Body of pancreas (tissue), 4 donors: ENCODE results near the gene GOPC. TPM values are rescaled to one million over a fixed set of nuclear protein-coding genes. Genes with fewer than 3 reads are reported as not detected.

Source experiments
- ATAC-seq: fragments of 150-250 bp; one replicate; pipeline ENCODE4 v1.9.1; 2016
- DNase-seq, 4 donors: peaks; one replicate each; pipeline ENCODE4 v3.0.0-alpha.2; 2019
- H3K27ac ChIP-seq, 4 donors: fragments of 200-600 bp; sonication (generic); 1 replicate in 3 of 4; 2 replicates in 1 of 4; pipeline versions ENCODE4 v1.5.1 to v1.6.1; 2016 to 2019; ENCODE audit warnings: mild to moderate bottlenecking in 1 of 4, mixed read lengths in 1 of 4, moderate library complexity in 1 of 4
- H3K27me3 ChIP-seq, 2 donors: fragments of 200-600 bp; sonication (generic); one replicate each; pipeline ENCODE4 v1.6.0; 2016; ENCODE audit warnings: mild to moderate bottlenecking in 1 of 2
- H3K36me3 ChIP-seq, 2 donors: fragments of 200-600 bp; sonication (generic); replicated peaks in 1 of 2; 2 replicates each; pipeline ENCODE4 v1.5.1; 2016; ENCODE audit warnings: low read depth in 2 of 2; ENCODE audit not compliant: insufficient read depth in 1 of 2
- H3K4me1 ChIP-seq: fragments of 200-600 bp; sonication (generic); one replicate; pipeline ENCODE4 v1.6.0; 2016
- H3K4me3 ChIP-seq, 2 donors: fragments of 200-600 bp; sonication (generic); 1 replicate in 1 of 2; 2 replicates in 1 of 2; pipeline ENCODE4 v1.5.1; 2016 to 2019
- H3K9me3 ChIP-seq, 3 donors: fragments of 200-600 bp; sonication (generic); 1 replicate in 2 of 3; 2 replicates in 1 of 3; pipeline ENCODE4 v1.5.1; 2016
- POLR2A ChIP-seq, 3 donors: fragments of 450-650 bp; IDR thresholded peaks; one replicate each; pipeline ENCODE4 v1.6.1; 2016; ENCODE audit warnings: antibody characterized with exemption in 3 of 3, mild to moderate bottlenecking in 2 of 3
- WGBS, 2 donors: methylation state at CpG; one replicate each; pipeline ENCODE4 v1.1.5; 2017; 5-methylcytosine and 5-hydroxymethylcytosine counted together
- intact Hi-C: fragments of 100-400 bp; cut with DNase I; formaldehyde crosslinking; loops from one replicate; pipeline ENCODE4 v1.15.1; 2023
- total RNA-seq, 2 donors: library from RNA; depleted of rRNA; stranded (reverse); fragments of >200 nt; gene quantifications; one replicate each; pipeline ENCODE4 v1.1.0, GENCODE V29; 2016
- TF ChIP-seq, protein P1 (sequence below), 7 experiments: fragments of 450-650 bp in 4 of 7; fragments of 200-600 bp in 3 of 7; sonication (generic) in 3 of 7; IDR thresholded peaks; one replicate each; pipeline ENCODE4 v1.5.1; 2016 to 2019; ENCODE audit warnings: antibody characterized with exemption in 7 of 7

GOPC gene
- total RNA-seq, 2 donors from 2014 or later = 7.9 to 16.6 TPM

DNA sequence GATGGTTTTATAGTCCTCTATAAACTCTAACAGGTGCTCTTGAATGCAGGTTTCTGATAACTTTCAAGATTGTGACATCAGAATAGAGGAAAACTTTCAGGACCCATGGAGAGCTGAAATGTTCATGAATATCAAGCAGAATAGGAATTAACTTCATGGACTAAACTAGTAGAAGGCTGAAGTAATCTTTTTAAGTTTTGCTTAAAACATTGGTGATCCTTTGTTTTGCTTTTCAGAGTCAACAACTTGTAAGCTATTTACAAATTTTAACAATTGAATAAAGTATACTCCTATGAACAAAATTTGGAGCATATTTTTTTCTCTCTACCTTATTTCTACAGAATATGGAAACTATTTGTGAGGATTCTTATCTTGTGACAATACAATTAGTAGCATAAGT is 25.2 kb upstream of the GOPC start:
- Histone ChIP-seq H3K9me3 (no peaks in the 10 kb centered on the region), H3K36me3 (no peaks in the 10 kb centered on the region), H3K4me1 (no peaks in the 10 kb centered on the region), H3K4me3 (no peak overlapping the region), H3K27ac (no peak overlapping the region), H3K27me3 (no peaks in the 10 kb centered on the region)
- ATAC-seq (no peak), DNase-seq (no peak)
- intact Hi-C loops = no loop called here
- TF ChIP-seq, protein P1, sequence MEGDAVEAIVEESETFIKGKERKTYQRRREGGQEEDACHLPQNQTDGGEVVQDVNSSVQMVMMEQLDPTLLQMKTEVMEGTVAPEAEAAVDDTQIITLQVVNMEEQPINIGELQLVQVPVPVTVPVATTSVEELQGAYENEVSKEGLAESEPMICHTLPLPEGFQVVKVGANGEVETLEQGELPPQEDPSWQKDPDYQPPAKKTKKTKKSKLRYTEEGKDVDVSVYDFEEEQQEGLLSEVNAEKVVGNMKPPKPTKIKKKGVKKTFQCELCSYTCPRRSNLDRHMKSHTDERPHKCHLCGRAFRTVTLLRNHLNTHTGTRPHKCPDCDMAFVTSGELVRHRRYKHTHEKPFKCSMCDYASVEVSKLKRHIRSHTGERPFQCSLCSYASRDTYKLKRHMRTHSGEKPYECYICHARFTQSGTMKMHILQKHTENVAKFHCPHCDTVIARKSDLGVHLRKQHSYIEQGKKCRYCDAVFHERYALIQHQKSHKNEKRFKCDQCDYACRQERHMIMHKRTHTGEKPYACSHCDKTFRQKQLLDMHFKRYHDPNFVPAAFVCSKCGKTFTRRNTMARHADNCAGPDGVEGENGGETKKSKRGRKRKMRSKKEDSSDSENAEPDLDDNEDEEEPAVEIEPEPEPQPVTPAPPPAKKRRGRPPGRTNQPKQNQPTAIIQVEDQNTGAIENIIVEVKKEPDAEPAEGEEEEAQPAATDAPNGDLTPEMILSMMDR (IDR thresholded peaks at IDR 0.05) = no peak
- no peak for TF ChIP-seq POLR2A (IDR thresholded peaks at IDR 0.05)

DNA sequence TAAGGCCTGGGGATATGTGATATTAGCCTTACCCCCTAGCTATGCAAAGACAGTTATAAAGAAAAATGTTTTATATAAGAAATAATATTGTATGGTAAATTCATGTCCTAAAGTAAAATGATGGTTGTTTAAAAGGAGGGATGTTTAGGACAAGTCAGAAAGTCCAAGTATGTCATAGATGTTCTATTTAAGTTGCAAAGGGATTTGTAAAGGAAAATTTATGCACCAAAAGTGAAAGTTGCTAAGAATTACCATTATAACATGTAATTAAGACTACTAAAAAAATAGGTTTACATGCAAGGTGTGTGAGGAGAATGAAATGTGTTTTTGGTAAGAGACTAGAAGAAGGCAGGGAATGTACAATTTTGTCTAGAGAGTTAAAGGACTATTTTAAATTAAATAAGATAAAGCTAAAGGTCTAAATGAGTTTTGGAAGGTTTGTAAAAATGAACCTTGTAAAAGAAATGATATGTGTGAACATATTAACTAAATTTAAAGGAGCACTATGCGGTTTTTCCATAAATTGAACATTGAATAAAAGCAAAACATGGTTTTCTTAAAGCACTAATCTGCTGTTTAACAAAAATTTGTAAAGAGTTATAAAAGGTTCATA is 22.7 kb upstream of the GOPC start:
- H3K27me3 ChIP-seq = no peaks in the 10 kb centered on the region
- no peaks in the 10 kb centered on the region for H3K9me3 ChIP-seq
- no peak for TF ChIP-seq POLR2A (IDR thresholded peaks at IDR 0.05)
- TF ChIP-seq, protein P1 (IDR thresholded peaks at IDR 0.05) = no peak
- DNase-seq (no peak), ATAC-seq (no peak)
- no peak overlapping the region for H3K27ac ChIP-seq
- WGBS, 2 donors = 74 to 85% methylated on average over 1 of the region's 1 CpG
- H3K4me3 ChIP-seq = no peak overlapping the region
- intact Hi-C loops = no loop called here
- no peaks in the 10 kb centered on the region for H3K4me1 ChIP-seq
- no peaks in the 10 kb centered on the region for H3K36me3 ChIP-seq

DNA sequence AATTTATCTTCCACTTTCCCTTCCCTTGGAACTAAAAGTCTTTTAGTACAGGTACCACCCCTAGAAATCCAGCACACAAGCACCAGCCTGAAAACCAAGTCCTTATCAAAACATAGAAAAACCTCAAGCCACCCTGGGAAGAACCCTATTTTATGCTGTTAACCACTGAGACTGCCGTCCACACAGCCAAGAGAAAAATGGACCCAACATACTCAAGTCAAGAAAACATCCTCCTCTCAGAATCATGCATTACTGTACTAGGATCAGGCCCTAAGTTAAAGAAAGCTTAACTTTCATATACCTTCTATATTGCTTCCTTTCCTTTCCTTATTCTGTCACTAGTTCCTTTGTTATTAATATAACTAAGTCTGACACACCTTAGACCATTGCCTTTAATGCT is 16.9 kb upstream of the GOPC start:
- no peaks in the 10 kb centered on the region for H3K4me1 ChIP-seq
- no peak for TF ChIP-seq POLR2A (IDR thresholded peaks at IDR 0.05)
- TF ChIP-seq, protein P1 (IDR thresholded peaks at IDR 0.05) = no peak
- intact Hi-C loops = no loop called here
- H3K27ac ChIP-seq = no peak overlapping the region
- no peaks in the 10 kb centered on the region for H3K36me3 ChIP-seq
- no peaks in the 10 kb centered on the region for H3K9me3 ChIP-seq
- 90 to 97% methylated on average over 1 of the region's 1 CpG for WGBS, 2 donors
- DNase-seq (no peak), ATAC-seq (no peak)
- no peaks in the 10 kb centered on the region for H3K27me3 ChIP-seq
- no peak overlapping the region for H3K4me3 ChIP-seq

DNA sequence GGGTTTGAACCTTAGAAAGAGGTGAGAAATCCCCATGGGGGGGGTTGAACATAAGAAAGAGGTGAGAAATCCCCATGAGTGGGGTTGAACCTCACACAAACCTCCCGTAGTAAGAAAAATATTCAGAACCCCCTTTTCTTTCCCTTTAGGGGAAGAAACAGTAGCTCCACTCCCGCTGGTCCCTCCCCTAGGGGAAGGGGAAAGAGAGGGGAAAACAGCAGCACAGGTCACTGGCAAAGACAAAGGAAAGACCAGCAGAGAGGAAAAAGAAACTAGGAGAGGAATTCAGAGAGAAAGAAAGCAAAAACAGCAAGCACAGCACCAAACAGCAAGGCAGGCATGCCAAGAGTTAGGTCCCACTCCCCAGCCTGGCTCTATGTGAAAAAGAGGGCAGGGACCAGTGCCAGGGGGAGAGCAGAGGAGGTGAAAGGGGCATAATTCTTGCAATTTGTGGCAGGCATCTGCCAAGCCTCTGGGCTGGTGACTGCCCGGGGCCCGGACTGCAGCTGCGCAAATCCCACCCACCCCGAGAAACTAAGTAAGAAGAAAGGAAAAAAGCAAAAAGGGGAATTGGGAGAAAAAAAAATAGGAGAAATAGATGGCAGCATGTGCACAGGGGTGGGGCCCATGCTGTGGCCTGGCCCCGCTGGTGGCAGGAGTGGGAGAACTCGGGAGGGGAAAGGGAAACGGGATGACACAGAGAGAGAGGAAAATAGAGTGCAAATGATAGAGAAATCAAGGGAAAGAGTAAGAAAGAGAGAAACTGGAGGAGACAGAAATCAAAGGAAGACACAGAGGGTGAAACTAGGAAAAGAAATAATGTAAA is 15.1 kb upstream of the GOPC start:
- Histone ChIP-seq H3K4me3 (no peak overlapping the region), H3K36me3 (no peaks in the 10 kb centered on the region), H3K9me3 (no peaks in the 10 kb centered on the region), H3K27me3 (no peaks in the 10 kb centered on the region), H3K4me1 (no peaks in the 10 kb centered on the region), H3K27ac (no peak overlapping the region)
- DNase-seq (no peak), ATAC-seq (no peak)
- WGBS, 2 donors = 91 to 95% methylated on average over 9 of the region's 9 CpGs
- intact Hi-C loops = no loop called here
- TF ChIP-seq, protein P1 (IDR thresholded peaks at IDR 0.05) = no peak
